Measurements from ENCODE around the gene GRM1.

Gene GRM1

DNA sequence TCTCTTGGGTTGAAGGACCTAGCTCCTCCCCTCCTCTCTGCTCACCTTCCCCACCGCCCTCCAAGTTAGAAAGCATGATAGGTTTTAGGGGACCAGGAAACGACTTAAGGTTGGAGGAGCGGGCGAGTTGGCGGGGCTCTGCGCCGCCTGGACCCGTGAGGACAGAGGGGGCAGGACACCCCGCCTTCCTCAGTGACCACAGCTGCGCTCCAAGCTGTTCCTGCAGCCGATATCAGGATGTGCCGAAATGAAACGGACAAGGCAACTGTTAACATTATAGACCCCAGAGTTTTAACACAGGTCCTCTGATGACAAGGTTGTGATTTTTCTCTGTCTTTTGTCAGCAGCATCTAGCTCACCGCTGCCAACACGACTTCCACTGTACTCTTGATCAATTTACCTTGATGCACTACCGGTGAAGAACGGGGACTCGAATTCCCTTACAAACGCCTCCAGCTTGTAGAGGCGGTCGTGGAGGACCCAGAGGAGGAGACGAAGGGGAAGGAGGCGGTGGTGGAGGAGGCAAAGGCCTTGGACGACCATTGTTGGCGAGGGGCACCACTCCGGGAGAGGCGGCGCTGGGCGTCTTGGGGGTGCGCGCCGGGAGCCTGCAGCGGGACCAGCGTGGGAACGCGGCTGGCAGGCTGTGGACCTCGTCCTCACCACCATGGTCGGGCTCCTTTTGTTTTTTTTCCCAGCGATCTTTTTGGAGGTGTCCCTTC lies at the start of gene GRM1:
Gene GRM1 (plus strand): TSS at position 212 of the 722 bp plus-strand sequence. CDS start 456 bp downstream, at position 668.
- no peaks in the 10 kb centered on the region for H3K36me3 ChIP-seq (ENCODE audit: control insufficient read depth, insufficient read depth, low read length)
- H3K27me3 ChIP-seq (ENCODE audit: control insufficient read depth, insufficient read depth, low read length): peaks cover 30% of the 10 kb centered on the region
- H3K9ac ChIP-seq (ENCODE audit: low read length): no peak within 1 kb of the TSS
- H3K9me3 ChIP-seq (ENCODE audit: control insufficient read depth, low read length): no peaks in the 10 kb centered on the region
- no peak within 1 kb of the TSS for H3K4me3 ChIP-seq (ENCODE audit: low read length)
- no peaks in the 10 kb centered on the region for H3K4me1 ChIP-seq (ENCODE audit: control insufficient read depth, insufficient read depth, low read length)

DNA sequence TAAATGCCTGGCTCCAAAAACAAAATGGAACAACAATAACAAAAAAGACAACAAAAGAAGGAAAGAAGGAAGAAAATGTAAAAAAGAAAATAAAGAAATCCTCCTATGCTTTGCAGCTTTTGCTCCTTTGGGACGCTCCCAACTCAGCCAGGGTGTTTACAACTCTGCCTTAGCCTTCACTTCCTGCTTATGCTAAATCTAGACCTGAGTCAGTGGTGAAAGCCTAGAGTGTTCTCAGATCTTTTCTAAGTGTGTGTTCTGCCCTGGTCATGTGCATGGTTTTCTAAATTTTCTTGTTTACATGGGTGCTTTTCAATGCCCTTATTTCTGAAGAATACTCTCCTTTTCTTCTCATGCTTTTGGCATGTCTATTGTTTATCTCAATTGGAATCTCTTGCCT lies 19.5 kb upstream of the GRM1 start:
- Histone ChIP-seq H3K4me1 (ENCODE audit: control insufficient read depth, insufficient read depth, low read length) (no peaks in the 10 kb centered on the region), H3K27me3 (ENCODE audit: control insufficient read depth, insufficient read depth, low read length) (no peaks in the 10 kb centered on the region), H3K9ac (ENCODE audit: low read length) (no peak overlapping the region), H3K4me3 (ENCODE audit: low read length) (no peak overlapping the region), H3K9me3 (ENCODE audit: control insufficient read depth, low read length) (no peaks in the 10 kb centered on the region), H3K36me3 (ENCODE audit: control insufficient read depth, insufficient read depth, low read length) (no peaks in the 10 kb centered on the region)

DNA sequence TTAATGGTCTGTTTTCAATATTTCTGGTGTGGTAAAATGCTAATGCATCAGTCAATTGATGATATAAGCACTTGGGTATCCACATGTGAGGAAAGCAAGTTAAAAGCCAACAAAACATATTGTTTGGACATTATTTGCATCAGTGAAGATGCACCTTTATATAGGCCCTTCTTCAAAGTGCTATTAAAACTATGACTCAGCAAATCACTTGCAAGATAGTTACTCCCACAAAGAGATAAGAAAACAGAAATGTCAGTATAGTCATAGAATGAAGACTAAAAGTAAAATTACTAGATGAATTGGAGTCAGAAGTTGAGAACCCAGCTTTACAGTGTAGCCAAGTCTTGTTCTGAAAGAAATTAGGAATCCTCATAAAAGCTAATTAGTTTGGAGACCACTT lies 14.6 kb upstream of the GRM1 start:
- Histone ChIP-seq H3K4me1 (ENCODE audit: control insufficient read depth, insufficient read depth, low read length) (no peaks in the 10 kb centered on the region), H3K36me3 (ENCODE audit: control insufficient read depth, insufficient read depth, low read length) (no peaks in the 10 kb centered on the region), H3K9me3 (ENCODE audit: control insufficient read depth, low read length) (no peaks in the 10 kb centered on the region), H3K4me3 (ENCODE audit: low read length) (no peak overlapping the region), H3K9ac (ENCODE audit: low read length) (no peak overlapping the region), H3K27me3 (ENCODE audit: control insufficient read depth, insufficient read depth, low read length) (no peaks in the 10 kb centered on the region)

- H3K4me3 ChIP-seq (ENCODE audit: low read length): no peak overlapping the region
- H3K36me3 ChIP-seq (ENCODE audit: control insufficient read depth, insufficient read depth, low read length): no peaks in the 10 kb centered on the region
- H3K27me3 ChIP-seq (ENCODE audit: control insufficient read depth, insufficient read depth, low read length): no peaks in the 10 kb centered on the region
- no peaks in the 10 kb centered on the region for H3K4me1 ChIP-seq (ENCODE audit: control insufficient read depth, insufficient read depth, low read length)
- H3K9me3 ChIP-seq (ENCODE audit: control insufficient read depth, low read length): no peaks in the 10 kb centered on the region
- H3K9ac ChIP-seq (ENCODE audit: low read length): no peak overlapping the region
Measured at GRCh38 chr6:146017672-146018071, 11.2 kb upstream of the GRM1 start.

GRCh38 chr6:146026873-146027272 lies 2.0 kb upstream of the GRM1 start:
- Histone ChIP-seq H3K36me3 (ENCODE audit: control insufficient read depth, insufficient read depth, low read length) (no peaks in the 10 kb centered on the region), H3K27me3 (ENCODE audit: control insufficient read depth, insufficient read depth, low read length) (peaks cover 30% of the 10 kb centered on the region), H3K4me3 (ENCODE audit: low read length) (no peak overlapping the region), H3K4me1 (ENCODE audit: control insufficient read depth, insufficient read depth, low read length) (no peaks in the 10 kb centered on the region), H3K9me3 (ENCODE audit: control insufficient read depth, low read length) (no peaks in the 10 kb centered on the region), H3K9ac (ENCODE audit: low read length) (no peak overlapping the region)

- H3K4me1 ChIP-seq (ENCODE audit: control insufficient read depth, insufficient read depth, low read length): no peaks in the 10 kb centered on the region
- no peak overlapping the region for H3K9ac ChIP-seq (ENCODE audit: low read length)
- H3K36me3 ChIP-seq (ENCODE audit: control insufficient read depth, insufficient read depth, low read length): no peaks in the 10 kb centered on the region
- H3K4me3 ChIP-seq (ENCODE audit: low read length): no peak overlapping the region
- peaks cover 30% of the 10 kb centered on the region for H3K27me3 ChIP-seq (ENCODE audit: control insufficient read depth, insufficient read depth, low read length)
- H3K9me3 ChIP-seq (ENCODE audit: control insufficient read depth, low read length): no peaks in the 10 kb centered on the region
Measured at GRCh38 chr6:146027586-146028251, 1.1 kb upstream of the GRM1 start.

- H3K4me3 ChIP-seq (ENCODE audit: low read length): no peak overlapping the region
- H3K27me3 ChIP-seq (ENCODE audit: control insufficient read depth, insufficient read depth, low read length): peaks cover 30% of the 10 kb centered on the region
- H3K36me3 ChIP-seq (ENCODE audit: control insufficient read depth, insufficient read depth, low read length): no peaks in the 10 kb centered on the region
- no peak overlapping the region for H3K9ac ChIP-seq (ENCODE audit: low read length)
- H3K9me3 ChIP-seq (ENCODE audit: control insufficient read depth, low read length): no peaks in the 10 kb centered on the region
- no peaks in the 10 kb centered on the region for H3K4me1 ChIP-seq (ENCODE audit: control insufficient read depth, insufficient read depth, low read length)
Measured at GRCh38 chr6:146028252-146028795, 538 bp upstream of the GRM1 start.

DNA sequence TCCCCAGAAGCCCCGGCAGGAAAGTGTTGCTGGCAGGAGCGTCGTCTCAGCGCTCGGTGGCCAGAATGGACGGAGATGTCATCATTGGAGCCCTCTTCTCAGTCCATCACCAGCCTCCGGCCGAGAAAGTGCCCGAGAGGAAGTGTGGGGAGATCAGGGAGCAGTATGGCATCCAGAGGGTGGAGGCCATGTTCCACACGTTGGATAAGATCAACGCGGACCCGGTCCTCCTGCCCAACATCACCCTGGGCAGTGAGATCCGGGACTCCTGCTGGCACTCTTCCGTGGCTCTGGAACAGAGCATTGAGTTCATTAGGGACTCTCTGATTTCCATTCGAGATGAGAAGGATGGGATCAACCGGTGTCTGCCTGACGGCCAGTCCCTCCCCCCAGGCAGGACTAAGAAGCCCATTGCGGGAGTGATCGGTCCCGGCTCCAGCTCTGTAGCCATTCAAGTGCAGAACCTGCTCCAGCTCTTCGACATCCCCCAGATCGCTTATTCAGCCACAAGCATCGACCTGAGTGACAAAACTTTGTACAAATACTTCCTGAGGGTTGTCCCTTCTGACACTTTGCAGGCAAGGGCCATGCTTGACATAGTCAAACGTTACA lies 817 bp downstream of the GRM1 start:
- no peaks in the 10 kb centered on the region for H3K4me1 ChIP-seq (ENCODE audit: control insufficient read depth, insufficient read depth, low read length)
- no peaks in the 10 kb centered on the region for H3K36me3 ChIP-seq (ENCODE audit: control insufficient read depth, insufficient read depth, low read length)
- H3K27me3 ChIP-seq (ENCODE audit: control insufficient read depth, insufficient read depth, low read length): peaks cover 30% of the 10 kb centered on the region
- H3K9me3 ChIP-seq (ENCODE audit: control insufficient read depth, low read length): no peaks in the 10 kb centered on the region
- no peak overlapping the region for H3K9ac ChIP-seq (ENCODE audit: low read length)
- no peak overlapping the region for H3K4me3 ChIP-seq (ENCODE audit: low read length)

GRCh38 chr6:146032387-146032786 lies 3.5 kb downstream of the GRM1 start:
- Histone ChIP-seq H3K9me3 (ENCODE audit: control insufficient read depth, low read length) (no peaks in the 10 kb centered on the region), H3K4me1 (ENCODE audit: control insufficient read depth, insufficient read depth, low read length) (no peaks in the 10 kb centered on the region), H3K36me3 (ENCODE audit: control insufficient read depth, insufficient read depth, low read length) (no peaks in the 10 kb centered on the region), H3K27me3 (ENCODE audit: control insufficient read depth, insufficient read depth, low read length) (peaks cover 30% of the 10 kb centered on the region), H3K4me3 (ENCODE audit: low read length) (no peak overlapping the region), H3K9ac (ENCODE audit: low read length) (no peak overlapping the region)

DNA sequence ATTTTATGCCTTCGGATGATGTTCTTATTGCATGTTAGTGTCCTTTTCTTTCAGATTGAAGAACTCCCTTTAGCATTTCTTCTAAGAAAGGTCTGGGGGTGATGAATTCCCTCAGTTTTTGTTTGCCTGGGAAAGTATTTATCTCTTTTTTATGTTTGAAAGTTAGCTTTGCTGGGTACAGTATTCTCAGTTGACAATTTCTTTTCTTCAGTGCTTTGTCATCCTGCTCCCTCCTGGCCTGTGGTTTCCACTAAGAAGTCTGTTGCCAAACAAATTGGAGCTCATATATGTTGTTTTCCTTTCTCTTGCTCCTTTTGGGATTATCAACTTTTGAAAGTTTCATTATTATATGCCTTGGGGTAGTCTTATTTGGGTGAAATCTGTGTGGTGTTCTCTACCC lies 11.5 kb downstream of the GRM1 start:
- H3K9me3 ChIP-seq (ENCODE audit: control insufficient read depth, low read length): no peaks in the 10 kb centered on the region
- no peak overlapping the region for H3K9ac ChIP-seq (ENCODE audit: low read length)
- no peaks in the 10 kb centered on the region for H3K36me3 ChIP-seq (ENCODE audit: control insufficient read depth, insufficient read depth, low read length)
- no peaks in the 10 kb centered on the region for H3K27me3 ChIP-seq (ENCODE audit: control insufficient read depth, insufficient read depth, low read length)
- H3K4me3 ChIP-seq (ENCODE audit: low read length): no peak overlapping the region
- H3K4me1 ChIP-seq (ENCODE audit: control insufficient read depth, insufficient read depth, low read length): no peaks in the 10 kb centered on the region

DNA sequence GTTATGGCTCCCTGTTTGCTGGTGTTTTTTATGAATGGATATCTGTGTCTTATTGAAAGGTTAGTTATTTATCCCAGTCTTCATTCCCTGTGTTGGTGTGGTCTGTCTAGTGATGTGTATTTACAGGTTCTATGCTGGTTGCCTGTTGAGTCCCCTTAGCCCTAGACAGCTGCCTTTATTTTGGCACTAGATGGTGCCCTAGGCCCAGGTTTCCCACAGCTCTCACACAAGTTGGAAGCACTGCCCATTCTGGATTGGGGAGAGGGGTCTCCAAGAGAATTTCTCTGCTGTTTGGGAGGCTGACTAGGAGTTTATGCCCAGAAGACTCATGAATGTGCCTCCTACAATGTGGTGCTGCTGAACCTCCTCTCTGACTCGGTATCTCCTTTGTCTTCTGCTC lies 12.4 kb downstream of the GRM1 start:
- Histone ChIP-seq H3K4me1 (ENCODE audit: control insufficient read depth, insufficient read depth, low read length) (no peaks in the 10 kb centered on the region), H3K36me3 (ENCODE audit: control insufficient read depth, insufficient read depth, low read length) (no peaks in the 10 kb centered on the region), H3K9me3 (ENCODE audit: control insufficient read depth, low read length) (no peaks in the 10 kb centered on the region), H3K4me3 (ENCODE audit: low read length) (no peak overlapping the region), H3K9ac (ENCODE audit: low read length) (no peak overlapping the region), H3K27me3 (ENCODE audit: control insufficient read depth, insufficient read depth, low read length) (no peaks in the 10 kb centered on the region)

- no peaks in the 10 kb centered on the region for H3K36me3 ChIP-seq (ENCODE audit: control insufficient read depth, insufficient read depth, low read length)
- no peak overlapping the region for H3K4me3 ChIP-seq (ENCODE audit: low read length)
- no peaks in the 10 kb centered on the region for H3K27me3 ChIP-seq (ENCODE audit: control insufficient read depth, insufficient read depth, low read length)
- H3K9ac ChIP-seq (ENCODE audit: low read length): no peak overlapping the region
- H3K4me1 ChIP-seq (ENCODE audit: control insufficient read depth, insufficient read depth, low read length): no peaks in the 10 kb centered on the region
- H3K9me3 ChIP-seq (ENCODE audit: control insufficient read depth, low read length): no peaks in the 10 kb centered on the region
Measured at GRCh38 chr6:146047371-146047770, 18.5 kb downstream of the GRM1 start.
